Measurements from ENCODE around the gene ABCG1.

- no peak for TF ChIP-seq CTCF (IDR thresholded peaks at IDR 0.05)
- no peak for TF ChIP-seq POLR2A (IDR thresholded peaks at IDR 0.05)
- no peak for TF ChIP-seq POLR2AphosphoS5 (IDR thresholded peaks at IDR 0.05)
Observed at GRCh38 chr21:42316891-42317290, 98.0 kb downstream of the ABCG1 start.

Measured in stomach (tissue), 4 donors.